NB4 (cell line): Measurements from ENCODE around the gene GLOD5.

Source experiments
- CTCF ChIP-seq: IDR thresholded peaks from one replicate; pipeline ENCODE4 v1.5.1; 2012; ENCODE audit warnings: low read depth, low read length
- MYC ChIP-seq: IDR thresholded peaks from 2 replicates; pipeline ENCODE4 v1.6.1; 2011; ENCODE audit warnings: low read depth, low read length
- POLR2A ChIP-seq: IDR thresholded peaks from 2 replicates; pipeline ENCODE4 v1.6.1; 2011; ENCODE audit warnings: mild to moderate bottlenecking; ENCODE audit not compliant: insufficient read length; ENCODE audit errors: extremely low read depth
- TF ChIP-seq, protein P1 (sequence below): IDR thresholded peaks from 2 replicates; pipeline ENCODE4 v1.6.1; 2011; ENCODE audit warnings: low read depth, low read length

- TF ChIP-seq POLR2A (no peak), CTCF (no peak), MYC (no peak)
- TF ChIP-seq, protein P1, sequence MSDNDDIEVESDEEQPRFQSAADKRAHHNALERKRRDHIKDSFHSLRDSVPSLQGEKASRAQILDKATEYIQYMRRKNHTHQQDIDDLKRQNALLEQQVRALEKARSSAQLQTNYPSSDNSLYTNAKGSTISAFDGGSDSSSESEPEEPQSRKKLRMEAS, result no peak
Observed at GRCh38 chrX:48714573-48714972, 47.0 kb upstream of the GLOD5 start.
